HCT116 (cell line): ENCODE data around the gene SCRN2.

Source experiments
- EZH2phosphoT487 ChIP-seq: fragments of 200-600 bp; IDR thresholded peaks from 2 replicates; pipeline ENCODE4 v1.6.1; 2018; ENCODE audit warnings: antibody characterized with exemption, borderline replicate concordance
- POLR2A ChIP-seq: IDR thresholded peaks from 2 replicates; pipeline ENCODE4 v1.7.0; 2011; ENCODE audit warnings: borderline replicate concordance; ENCODE audit not compliant: insufficient read depth, insufficient read length; ENCODE audit errors: extremely low read depth
- POLR2AphosphoS5 ChIP-seq: IDR thresholded peaks from 2 replicates; pipeline ENCODE4 v1.6.1; 2011; ENCODE audit warnings: mild to moderate bottlenecking, low read depth, low read length, moderate library complexity
- SRF ChIP-seq: IDR thresholded peaks from 2 replicates; pipeline ENCODE4 v1.6.1; 2012; ENCODE audit warnings: low read depth
- YY1 ChIP-seq: IDR thresholded peaks from 2 replicates; pipeline ENCODE4 v1.6.1; 2011; ENCODE audit warnings: low read length, low read depth, moderate library complexity, mild to moderate bottlenecking; ENCODE audit not compliant: insufficient replicate concordance; ENCODE audit errors: extremely low read depth
- ZNF274 ChIP-seq: fragments of 200-500 bp; sonication (Bioruptor generic); IDR thresholded peaks from 2 replicates; pipeline ENCODE4 v1.6.1; 2014; ENCODE audit warnings: mild to moderate bottlenecking, low read depth, low read length, inconsistent platforms
- TF ChIP-seq, protein P1 (sequence below), 3 experiments: fragments of 200-600 bp in 1 of 3; sonication (generic) in 1 of 3; IDR thresholded peaks in 2 of 3; conservative IDR thresholded peaks in 1 of 3; 2 replicates each; pipeline ENCODE4 v1.5.1; 2012 to 2017; ENCODE audit warnings: low read depth in 2 of 3, low read length in 2 of 3, antibody characterized with exemption in 1 of 3, borderline replicate concordance in 1 of 3, control low read depth in 1 of 3, mild to moderate bottlenecking in 1 of 3, mixed read lengths in 1 of 3, mixed run types in 1 of 3, moderate library complexity in 1 of 3; ENCODE audit not compliant: insufficient read depth in 1 of 3

DNA sequence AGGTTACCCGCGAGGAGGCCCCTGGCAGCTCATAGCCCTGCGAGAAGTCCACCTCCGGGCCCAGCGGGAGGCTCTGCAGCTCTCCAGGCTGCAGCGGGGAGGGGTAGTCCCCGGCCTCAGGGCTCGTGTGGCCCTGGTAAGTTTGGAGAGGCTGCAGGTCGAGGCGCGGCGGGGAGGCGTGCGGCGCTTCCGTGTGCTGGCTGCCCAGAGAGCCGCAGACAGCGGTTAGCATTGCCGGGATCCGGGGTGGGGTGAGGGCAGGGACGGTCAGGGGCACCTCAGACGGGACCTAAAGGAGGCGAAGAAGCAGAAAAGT is 7.1 kb upstream of the SCRN2 start:
- TF ChIP-seq, protein P1, sequence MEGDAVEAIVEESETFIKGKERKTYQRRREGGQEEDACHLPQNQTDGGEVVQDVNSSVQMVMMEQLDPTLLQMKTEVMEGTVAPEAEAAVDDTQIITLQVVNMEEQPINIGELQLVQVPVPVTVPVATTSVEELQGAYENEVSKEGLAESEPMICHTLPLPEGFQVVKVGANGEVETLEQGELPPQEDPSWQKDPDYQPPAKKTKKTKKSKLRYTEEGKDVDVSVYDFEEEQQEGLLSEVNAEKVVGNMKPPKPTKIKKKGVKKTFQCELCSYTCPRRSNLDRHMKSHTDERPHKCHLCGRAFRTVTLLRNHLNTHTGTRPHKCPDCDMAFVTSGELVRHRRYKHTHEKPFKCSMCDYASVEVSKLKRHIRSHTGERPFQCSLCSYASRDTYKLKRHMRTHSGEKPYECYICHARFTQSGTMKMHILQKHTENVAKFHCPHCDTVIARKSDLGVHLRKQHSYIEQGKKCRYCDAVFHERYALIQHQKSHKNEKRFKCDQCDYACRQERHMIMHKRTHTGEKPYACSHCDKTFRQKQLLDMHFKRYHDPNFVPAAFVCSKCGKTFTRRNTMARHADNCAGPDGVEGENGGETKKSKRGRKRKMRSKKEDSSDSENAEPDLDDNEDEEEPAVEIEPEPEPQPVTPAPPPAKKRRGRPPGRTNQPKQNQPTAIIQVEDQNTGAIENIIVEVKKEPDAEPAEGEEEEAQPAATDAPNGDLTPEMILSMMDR (IDR thresholded peaks at IDR 0.05 in 2 of 3, conservative IDR thresholded peaks at IDR 0.05 in 1 of 3; ENCODE audit: borderline replicate concordance in 1 of 3, insufficient read depth in 1 of 3, low read depth in 2 of 3, low read length in 2 of 3), result no peak
- TF ChIP-seq EZH2phosphoT487, result no peak
- no peak for TF ChIP-seq POLR2AphosphoS5
- no peak for TF ChIP-seq YY1
- no peak for TF ChIP-seq POLR2A
- no peak for TF ChIP-seq SRF
- TF ChIP-seq ZNF274, result no peak
